Transverse colon (tissue), 4 donors: ENCODE results near the gene FCGR3B. TPM values are rescaled to one million over a fixed set of nuclear protein-coding genes. Genes with fewer than 3 reads are reported as not detected.
"Not testable (repeated sequence)": the region's sequence is repeated elsewhere in the genome, so short reads cannot be mapped to it uniquely, and the experiment has no call there.

Experiments used
- DNase-seq: peaks from one replicate; pipeline ENCODE4 v3.0.0-alpha.2; 2019
- H3K27ac ChIP-seq, 4 donors: fragments of 200-600 bp; sonication (generic); 2 replicates each; pipeline ENCODE4 v1.5.1; 2016 to 2018; ENCODE audit warnings: inconsistent platforms in 4 of 4
- H3K27me3 ChIP-seq: fragments of 200-600 bp; sonication (generic); 2 replicates; pipeline ENCODE4 v1.5.1; 2017; ENCODE audit warnings: inconsistent platforms
- H3K36me3 ChIP-seq, 4 donors: fragments of 200-600 bp; sonication (generic); 2 replicates each; pipeline ENCODE4 v1.5.1; 2017 to 2019; ENCODE audit warnings: inconsistent platforms in 4 of 4
- H3K4me1 ChIP-seq, 4 donors: fragments of 200-600 bp; sonication (generic); 2 replicates each; pipeline ENCODE4 v1.5.1; 2017 to 2020; ENCODE audit warnings: inconsistent platforms in 4 of 4
- H3K4me3 ChIP-seq, 4 donors: fragments of 200-600 bp; sonication (generic); 1 replicate in 1 of 4; 2 replicates in 3 of 4; pipeline versions ENCODE4 v1.5.1 to v1.6.1; 2017 to 2019; ENCODE audit warnings: inconsistent platforms in 4 of 4
- H3K9me3 ChIP-seq, 2 donors: fragments of 200-600 bp; sonication (generic); 2 replicates each; pipeline ENCODE4 v1.5.1; 2017 to 2019; ENCODE audit warnings: inconsistent platforms in 2 of 2
- WGBS, 2 donors: methylation state at CpG; one replicate each; pipeline ENCODE4 v1.1.5; 2018; ENCODE audit warnings: low coverage in 1 of 2; 5-methylcytosine and 5-hydroxymethylcytosine counted together
- in situ Hi-C, 4 donors: fragments of 200-750 bp; cut with MboI; loops; one replicate each; pipeline versions ENCODE4 v1.15.0 to v1.15.1; 2017; ENCODE audit warnings: low sequenced_read_pairs in 3 of 4, low pct_ligation_motif_present in 1 of 4, low pct_unique_long_range_greater_than_20kb in 1 of 4
- intact Hi-C: fragments of 100-400 bp; cut with DNase I; formaldehyde crosslinking; loops from one replicate; pipeline ENCODE4 v1.15.1; 2023; ENCODE audit warnings: low total_unique reads
- total RNA-seq, 4 donors: library from RNA; depleted of rRNA; stranded (reverse); fragments of >200 nt; gene quantifications; one replicate each; pipeline ENCODE4 v1.1.0, GENCODE V29; 2016

FCGR3B gene
- total RNA-seq, 4 donors from 2014 or later, result 2.0 TPM; not detected in 3

- 57% methylated on average over 2 of the region's 2 CpGs; no CpG with 5 or more reads in 1 of the 2 donors for WGBS, 2 donors
- H3K9me3 ChIP-seq, H3K27ac ChIP-seq, H3K27me3 ChIP-seq, H3K4me3 ChIP-seq, H3K4me1 ChIP-seq, H3K36me3 ChIP-seq, DNase-seq, in situ Hi-C loops, intact Hi-C loops: not testable (repeated sequence)
Measured at GRCh38 chr1:161595583-161595982, 35.4 kb downstream of the FCGR3B start.

GRCh38 chr1:161595173-161595572 lies 35.8 kb downstream of the FCGR3B start:
- H3K4me3 ChIP-seq, H3K27me3 ChIP-seq, H3K36me3 ChIP-seq, in situ Hi-C loops, H3K9me3 ChIP-seq, H3K27ac ChIP-seq, H3K4me1 ChIP-seq, DNase-seq, intact Hi-C loops: not testable (repeated sequence)
- 50% methylated on average over 1 of the region's 2 CpGs; no CpG with 5 or more reads in 1 of the 2 donors for WGBS, 2 donors

DNA sequence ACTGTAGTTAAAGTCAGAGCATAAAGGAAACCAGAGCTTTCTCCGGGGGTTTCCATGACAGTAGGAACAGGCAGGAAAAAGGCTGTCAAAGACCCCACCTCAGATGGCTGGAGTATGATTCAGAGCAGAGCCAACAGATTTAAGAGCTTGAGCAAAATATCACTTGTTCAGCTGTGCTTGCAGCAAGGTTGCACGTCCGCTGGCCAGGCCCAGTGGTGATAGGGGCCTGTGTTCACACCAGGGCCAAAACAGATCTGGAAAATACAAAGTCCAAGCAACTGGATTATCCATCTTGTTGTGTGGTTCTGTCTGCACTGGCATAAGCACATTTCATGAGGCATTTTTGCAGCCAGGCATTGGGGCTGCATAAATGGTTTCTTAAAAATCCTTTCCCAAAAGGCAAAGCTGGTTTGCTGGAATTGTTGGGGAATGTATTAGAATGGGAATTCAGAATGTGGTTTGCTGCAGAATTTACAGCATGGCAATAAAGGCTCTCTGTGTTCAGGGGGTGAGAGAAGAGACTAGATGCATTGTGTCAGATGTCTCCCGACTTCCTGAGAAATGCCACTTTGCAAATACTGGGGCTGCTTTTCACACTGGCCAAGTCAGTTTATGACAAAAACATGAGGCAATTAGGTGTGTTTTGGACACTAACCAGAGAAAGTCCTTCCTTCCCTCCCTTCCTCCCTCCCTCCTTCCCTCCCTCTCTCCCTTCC lies 36.5 kb downstream of the FCGR3B start:
- H3K36me3 ChIP-seq, in situ Hi-C loops, H3K27me3 ChIP-seq, H3K9me3 ChIP-seq, H3K4me3 ChIP-seq, intact Hi-C loops, H3K4me1 ChIP-seq, H3K27ac ChIP-seq, DNase-seq: not testable (repeated sequence)
- WGBS, 2 donors, result 55% methylated on average over 3 of the region's 4 CpGs; no CpG with 5 or more reads in 1 of the 2 donors

DNA sequence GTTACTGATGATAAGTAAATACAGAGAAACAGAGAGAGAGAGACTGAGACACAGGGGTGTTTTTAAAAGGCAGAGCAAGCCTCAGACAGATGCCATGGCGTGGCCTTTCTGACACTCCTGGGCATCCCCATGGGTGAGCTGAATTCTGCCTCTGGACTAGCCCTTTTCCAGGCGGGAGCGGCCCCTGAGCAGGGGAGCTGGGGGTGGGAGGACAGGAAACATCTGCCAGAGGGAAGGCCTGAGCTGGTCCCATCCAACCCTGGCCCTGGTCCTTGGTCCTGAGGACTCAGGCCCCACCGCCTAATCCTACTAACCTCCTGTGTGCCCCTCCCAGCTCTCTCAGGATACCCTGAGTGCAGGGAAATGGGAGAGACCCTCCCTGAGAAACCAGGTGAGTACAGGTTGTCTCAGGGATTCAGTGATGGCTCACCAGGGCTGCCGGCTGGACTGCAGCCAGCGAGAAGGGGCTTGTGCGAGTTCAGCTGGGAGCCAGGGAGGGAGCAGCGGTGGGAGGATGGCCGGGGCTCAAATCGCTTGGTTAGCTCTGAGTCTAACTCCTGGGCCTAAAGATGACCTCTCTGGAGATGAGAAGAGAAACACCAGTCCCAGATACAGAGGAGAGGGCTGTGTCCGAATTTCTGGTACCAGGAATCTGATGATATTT lies 37.8 kb downstream of the FCGR3B start:
- H3K27ac ChIP-seq, DNase-seq, in situ Hi-C loops, intact Hi-C loops, H3K4me1 ChIP-seq, H3K4me3 ChIP-seq, H3K36me3 ChIP-seq, H3K9me3 ChIP-seq, H3K27me3 ChIP-seq: not testable (repeated sequence)
- 86 to 100% methylated on average over 1 to 11 of the region's 11 CpGs for WGBS, 2 donors

DNA sequence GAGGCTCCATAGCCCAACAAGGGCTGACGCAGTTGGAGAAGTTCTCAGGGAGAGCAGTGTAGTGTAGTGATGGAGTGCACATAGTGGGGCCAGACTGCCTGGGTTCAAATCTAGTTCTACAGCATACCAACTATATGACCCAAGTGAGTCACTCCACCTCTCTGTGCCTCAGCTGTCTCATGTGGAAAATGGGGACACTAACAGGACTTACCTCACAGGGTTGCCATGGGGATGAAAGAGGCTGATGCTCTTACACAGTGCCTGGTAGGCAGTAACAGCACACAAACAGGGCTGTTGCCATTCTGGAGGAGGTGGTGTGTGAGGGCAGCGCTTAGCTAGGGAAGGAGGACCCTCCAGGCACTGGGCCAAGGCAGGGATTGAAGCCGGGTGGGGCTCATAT lies 38.4 kb downstream of the FCGR3B start:
- DNase-seq, H3K9me3 ChIP-seq, in situ Hi-C loops, H3K27me3 ChIP-seq, intact Hi-C loops, H3K4me3 ChIP-seq, H3K27ac ChIP-seq, H3K4me1 ChIP-seq, H3K36me3 ChIP-seq: not testable (repeated sequence)
- 80% methylated on average over 2 of the region's 3 CpGs; no CpG with 5 or more reads in 1 of the 2 donors for WGBS, 2 donors

DNA sequence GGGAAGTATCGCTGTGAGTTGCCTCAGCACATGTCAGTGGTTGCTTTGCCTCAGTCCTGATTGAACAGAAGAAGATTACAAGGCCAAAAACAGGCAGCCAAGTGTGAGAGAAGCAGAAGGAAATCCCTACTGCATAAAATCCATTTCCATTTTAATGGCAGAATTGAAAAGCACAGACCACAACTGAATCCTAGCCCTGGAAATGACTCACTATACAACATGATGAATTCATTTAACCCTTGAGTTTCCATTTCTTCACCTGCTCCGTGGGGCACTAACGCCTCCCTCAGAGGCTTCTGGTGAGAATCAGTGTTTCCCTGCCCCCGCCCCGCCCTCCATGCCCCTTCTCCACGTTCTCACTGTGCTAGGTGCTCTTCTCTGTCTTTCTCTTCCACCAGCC lies 41.1 kb downstream of the FCGR3B start:
- H3K4me3 ChIP-seq, H3K27ac ChIP-seq, in situ Hi-C loops, H3K4me1 ChIP-seq, H3K9me3 ChIP-seq, intact Hi-C loops, DNase-seq, H3K27me3 ChIP-seq, H3K36me3 ChIP-seq: not testable (repeated sequence)
- 94% methylated on average over 1 of the region's 6 CpGs; no CpG with 5 or more reads in 1 of the 2 donors for WGBS, 2 donors

- H3K4me3 ChIP-seq, DNase-seq, H3K36me3 ChIP-seq, H3K4me1 ChIP-seq, H3K27ac ChIP-seq, in situ Hi-C loops, H3K27me3 ChIP-seq, intact Hi-C loops, H3K9me3 ChIP-seq: not testable (repeated sequence)
- WGBS, 2 donors, result 90% methylated on average over 8 of the region's 8 CpGs; no CpG with 5 or more reads in 1 of the 2 donors
Measured at GRCh38 chr1:161589365-161589764, 41.6 kb downstream of the FCGR3B start.

- H3K4me1 ChIP-seq, H3K27me3 ChIP-seq, H3K27ac ChIP-seq, H3K9me3 ChIP-seq, H3K4me3 ChIP-seq, intact Hi-C loops, DNase-seq, H3K36me3 ChIP-seq, in situ Hi-C loops: not testable (repeated sequence)
- WGBS, 2 donors, result no CpG with 5 or more reads among the region's 6 CpGs
Measured at GRCh38 chr1:161588596-161588995, 42.4 kb downstream of the FCGR3B start.

GRCh38 chr1:161582882-161583281 lies 48.1 kb downstream of the FCGR3B start:
- H3K27ac ChIP-seq, H3K4me3 ChIP-seq, in situ Hi-C loops, H3K27me3 ChIP-seq, H3K9me3 ChIP-seq, DNase-seq, H3K36me3 ChIP-seq, intact Hi-C loops, H3K4me1 ChIP-seq: not testable (repeated sequence)
- WGBS, 2 donors, result no CpG with 5 or more reads among the region's 4 CpGs

GRCh38 chr1:161580879-161581537 lies 50.0 kb downstream of the FCGR3B start:
- intact Hi-C loops, H3K27ac ChIP-seq, H3K9me3 ChIP-seq, H3K27me3 ChIP-seq, DNase-seq, in situ Hi-C loops, H3K36me3 ChIP-seq, H3K4me1 ChIP-seq, H3K4me3 ChIP-seq: not testable (repeated sequence)
- WGBS, 2 donors, result no CpG with 5 or more reads among the region's 4 CpGs
